ENCODE results near the gene SFTA2. TPM values are rescaled to one million over a fixed set of nuclear protein-coding genes. Genes with fewer than 3 reads are reported as not detected.
"Not testable (repeated sequence)": the region's sequence is repeated elsewhere in the genome, so short reads cannot be mapped to it uniquely, and the experiment has no call there.

Gene SFTA2
- total and polyA plus RNA-seq, 10 donors: 0.08 to 2.6 (median 0.47) TPM; not detected in 7

DNA sequence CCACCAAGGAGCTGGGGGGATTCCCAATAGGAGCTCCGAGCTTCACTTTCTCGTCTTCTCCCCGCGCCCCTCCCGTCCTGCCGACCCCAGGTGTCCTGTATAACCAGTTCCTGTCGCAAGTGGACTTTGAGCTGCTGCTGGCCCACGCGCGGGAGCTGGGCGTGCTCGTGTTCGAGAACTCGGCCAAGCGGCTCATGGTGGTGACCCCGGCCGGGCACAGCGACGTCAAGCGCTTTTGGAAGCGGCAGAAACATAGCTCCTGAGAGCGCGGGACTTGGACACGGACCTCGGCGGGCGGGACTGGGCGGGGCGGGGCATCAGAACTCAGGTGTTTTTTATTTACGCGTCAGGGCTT, 18.3 kb downstream of the SFTA2 start:
- H3K9me3 ChIP-seq: no peaks in the 10 kb centered on the region
- peaks cover 21 to 62% (median 36%) of the 10 kb centered on the region in 6 donors for H3K4me1 ChIP-seq
- no peaks in the 10 kb centered on the region for H3K27me3 ChIP-seq (replicated peaks in 1 of 7)
- 13 to 64% (median 15%) methylated on average over 7 to 31 of the region's 31 CpGs for WGBS, 5 donors
- peak overlapping the region; percentile 48 to 91 (median 76) for H3K4me3 ChIP-seq
- intact Hi-C loops (cut with DNase I; ENCODE audit: low total_unique reads): no loop called here
- H3K36me3 ChIP-seq: peaks cover 0 to 64% (median 44%) of the 10 kb centered on the region in 6 donors
- TF ChIP-seq, protein P1, sequence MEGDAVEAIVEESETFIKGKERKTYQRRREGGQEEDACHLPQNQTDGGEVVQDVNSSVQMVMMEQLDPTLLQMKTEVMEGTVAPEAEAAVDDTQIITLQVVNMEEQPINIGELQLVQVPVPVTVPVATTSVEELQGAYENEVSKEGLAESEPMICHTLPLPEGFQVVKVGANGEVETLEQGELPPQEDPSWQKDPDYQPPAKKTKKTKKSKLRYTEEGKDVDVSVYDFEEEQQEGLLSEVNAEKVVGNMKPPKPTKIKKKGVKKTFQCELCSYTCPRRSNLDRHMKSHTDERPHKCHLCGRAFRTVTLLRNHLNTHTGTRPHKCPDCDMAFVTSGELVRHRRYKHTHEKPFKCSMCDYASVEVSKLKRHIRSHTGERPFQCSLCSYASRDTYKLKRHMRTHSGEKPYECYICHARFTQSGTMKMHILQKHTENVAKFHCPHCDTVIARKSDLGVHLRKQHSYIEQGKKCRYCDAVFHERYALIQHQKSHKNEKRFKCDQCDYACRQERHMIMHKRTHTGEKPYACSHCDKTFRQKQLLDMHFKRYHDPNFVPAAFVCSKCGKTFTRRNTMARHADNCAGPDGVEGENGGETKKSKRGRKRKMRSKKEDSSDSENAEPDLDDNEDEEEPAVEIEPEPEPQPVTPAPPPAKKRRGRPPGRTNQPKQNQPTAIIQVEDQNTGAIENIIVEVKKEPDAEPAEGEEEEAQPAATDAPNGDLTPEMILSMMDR (IDR thresholded peaks at IDR 0.05 in 8 of 11, conservative IDR thresholded peaks at IDR 0.05 in 3 of 11): peak in 1 of 11 experiments; percentile 20
- TF ChIP-seq POLR2A (IDR thresholded peaks at IDR 0.05): no peak
- no peak for TF ChIP-seq POLR2AphosphoS5 (IDR thresholded peaks at IDR 0.05)
- no peak for DNase-seq
- H3K27ac ChIP-seq: peak overlapping the region; percentile 67 to 91 (median 88)

GRCh38 chr6:30912746-30913520, 19.0 kb downstream of the SFTA2 start:
- peak overlapping the region in 2 of 8 donors; percentile 76 to 91 for H3K4me3 ChIP-seq
- no peak for DNase-seq
- peak overlapping the region in 6 of 8 donors; percentile 81 to 91 (median 90) for H3K27ac ChIP-seq
- H3K27me3 ChIP-seq (replicated peaks in 1 of 7): no peaks in the 10 kb centered on the region
- intact Hi-C loops (cut with DNase I; ENCODE audit: low total_unique reads): no loop called here
- 82 to 95% (median 95%) methylated on average over 8 of the region's 8 CpGs for WGBS, 5 donors
- H3K36me3 ChIP-seq: peaks cover 0 to 56% (median 36%) of the 10 kb centered on the region in 6 donors
- H3K9me3 ChIP-seq: no peaks in the 10 kb centered on the region
- TF ChIP-seq, protein P1 (IDR thresholded peaks at IDR 0.05 in 8 of 11, conservative IDR thresholded peaks at IDR 0.05 in 3 of 11): no peak
- TF ChIP-seq POLR2AphosphoS5 (IDR thresholded peaks at IDR 0.05): no peak
- no peak for TF ChIP-seq POLR2A (IDR thresholded peaks at IDR 0.05)
- peaks cover 24 to 68% (median 40%) of the 10 kb centered on the region in 6 donors for H3K4me1 ChIP-seq

DNA sequence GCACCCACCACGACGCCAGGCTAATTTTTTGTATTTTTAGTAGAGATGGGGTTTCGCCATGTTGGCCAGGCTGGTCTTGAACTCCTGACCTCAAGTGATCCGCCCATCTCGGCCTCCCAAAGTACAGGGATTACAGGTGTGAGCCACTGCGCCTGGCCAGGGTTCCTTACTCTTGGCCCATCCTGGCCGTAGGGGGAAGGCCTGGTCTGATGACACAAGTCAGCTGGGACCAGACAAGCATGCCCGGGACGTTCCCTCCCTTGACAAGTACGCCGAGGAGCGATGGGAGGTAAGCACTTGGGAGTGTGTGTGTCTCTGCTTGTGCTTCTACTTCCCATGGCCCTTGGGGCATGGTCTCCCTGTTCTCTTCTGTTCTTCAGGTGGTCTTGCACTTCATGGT, 21.5 kb downstream of the SFTA2 start:
- H3K4me3 ChIP-seq; intact Hi-C loops (cut with DNase I; ENCODE audit: low total_unique reads); H3K27me3 ChIP-seq (replicated peaks in 1 of 7); H3K9me3 ChIP-seq; H3K27ac ChIP-seq: not testable (repeated sequence)
- peak; percentile 72 for DNase-seq
- Histone ChIP-seq H3K36me3 (peaks cover 0 to 38% (median 26%) of the 10 kb centered on the region in 6 donors), H3K4me1 (peaks cover 28 to 59% (median 39%) of the 10 kb centered on the region in 6 donors)
- WGBS, 5 donors: 91 to 97% (median 93%) methylated on average over 12 of the region's 12 CpGs

- DNase-seq: no peak
- Histone ChIP-seq H3K27ac (peak overlapping the region in 4 of 8 donors; percentile 42 to 78 (median 70)), H3K27me3 (replicated peaks in 1 of 7) (no peaks in the 10 kb centered on the region), H3K36me3 (peaks cover 0 to 38% (median 26%) of the 10 kb centered on the region in 6 donors), H3K4me1 (peaks cover 17 to 46% (median 25%) of the 10 kb centered on the region in 6 donors), H3K4me3 (peak overlapping the region; percentile 87 to 98 (median 92)), H3K9me3 (no peaks in the 10 kb centered on the region)
- intact Hi-C loops (cut with DNase I; ENCODE audit: low total_unique reads): no loop called here
- WGBS, 5 donors: 28 to 43% (median 31%) methylated on average over 2 of the region's 2 CpGs
- TF ChIP-seq, protein P1 (IDR thresholded peaks at IDR 0.05 in 8 of 11, conservative IDR thresholded peaks at IDR 0.05 in 3 of 11): no peak
- TF ChIP-seq POLR2A (IDR thresholded peaks at IDR 0.05): no peak
- no peak for TF ChIP-seq POLR2AphosphoS5 (IDR thresholded peaks at IDR 0.05)
Observed at GRCh38 chr6:30908700-30909099, 23.3 kb downstream of the SFTA2 start.

Measured in spleen (tissue), 11 donors.